K562 (cell line): ENCODE measurements around the gene OR52A5. TPM values are rescaled to one million over a fixed set of nuclear protein-coding genes. Genes with fewer than 3 reads are reported as not detected.

Source experiments
- ARNT ChIP-seq, 2 experiments: fragments of 450-650 bp; IDR thresholded peaks; 2 replicates each; pipeline ENCODE4 v1.6.1; 2016; ENCODE audit warnings: mild to moderate bottlenecking in 1 of 2
- CCNT2 ChIP-seq: IDR thresholded peaks from 2 replicates; pipeline ENCODE4 v1.6.1; 2011; ENCODE audit warnings: borderline replicate concordance, low read depth, mild to moderate bottlenecking, moderate library complexity, mixed read lengths, low read length; ENCODE audit not compliant: insufficient read length; ENCODE audit errors: extremely low read depth
- CREBBP ChIP-seq: IDR thresholded peaks from one replicate; pipeline ENCODE4 v1.6.1; 2012; ENCODE audit warnings: low read depth, mild to moderate bottlenecking, control low read depth, inconsistent platforms, low read length
- EP300 ChIP-seq: IDR thresholded peaks from 2 replicates; pipeline ENCODE4 v1.6.1; 2012; ENCODE audit warnings: low read length, improper control_type of control experiment
- ETS2 ChIP-seq: IDR thresholded peaks from 2 replicates; pipeline ENCODE4 v1.6.1; 2016; ENCODE audit warnings: borderline replicate concordance, missing genetic modification characterization, mild to moderate bottlenecking, moderate library complexity, missing compliant biosample characterization; ENCODE audit not compliant: poor library complexity, severe bottlenecking
- ETV6 ChIP-seq, 3 experiments: fragments of 150-350 bp in 1 of 3; sonication (generic) in 1 of 3; formaldehyde crosslinking in 1 of 3; IDR thresholded peaks; 2 replicates each; pipeline versions ENCODE4 v1.6.1 to v1.8.0; 2014 to 2022; ENCODE audit warnings: borderline replicate concordance in 2 of 3, low read depth in 2 of 3, antibody characterized with exemption in 1 of 3, low read length in 1 of 3, mild to moderate bottlenecking in 1 of 3, missing genetic modification reagents in 1 of 3
- HNRNPL ChIP-seq: fragments of 200-400 bp; formaldehyde crosslinking; IDR thresholded peaks from 2 replicates; pipeline ENCODE4 v1.6.1; 2017; ENCODE audit warnings: low read depth, mild to moderate bottlenecking, low read length
- IRF9 ChIP-seq: fragments of 450-650 bp; IDR thresholded peaks from 2 replicates; pipeline ENCODE4 v1.6.1; 2016; ENCODE audit warnings: missing biosample characterization, missing genetic modification characterization
- KHSRP ChIP-seq: fragments of 450-650 bp; IDR thresholded peaks from 2 replicates; pipeline ENCODE4 v1.6.1; 2017
- MAFG ChIP-seq: fragments of 450-650 bp; conservative IDR thresholded peaks from 2 replicates; pipeline ENCODE4 v1.6.1; 2016; ENCODE audit warnings: missing genetic modification characterization, missing compliant biosample characterization
- MTA2 ChIP-seq: fragments of 450-650 bp; IDR thresholded peaks from 2 replicates; pipeline ENCODE4 v1.6.1; 2016; ENCODE audit warnings: low read depth
- NBN ChIP-seq: fragments of 450-650 bp; IDR thresholded peaks from 2 replicates; pipeline ENCODE4 v1.6.1; 2016; ENCODE audit warnings: low read depth, mild to moderate bottlenecking
- POLR2A ChIP-seq: fragments of 450-650 bp; conservative IDR thresholded peaks from 2 replicates; pipeline ENCODE4 v1.6.1; 2016
- RBM14 ChIP-seq: fragments of 200-400 bp; formaldehyde crosslinking; IDR thresholded peaks from 2 replicates; pipeline ENCODE4 v1.6.1; 2018; ENCODE audit warnings: low read depth, mild to moderate bottlenecking, low read length, moderate library complexity, borderline replicate concordance; ENCODE audit not compliant: insufficient read depth
- SAFB2 ChIP-seq: fragments of 200-400 bp; formaldehyde crosslinking; IDR thresholded peaks from 2 replicates; pipeline ENCODE4 v1.6.1; 2018; ENCODE audit warnings: borderline replicate concordance, low read length, low read depth, moderate library complexity; ENCODE audit not compliant: severe bottlenecking
- SMARCA5 ChIP-seq: fragments of 450-650 bp; IDR thresholded peaks from 2 replicates; pipeline ENCODE4 v1.6.1; 2016
- TAF15 ChIP-seq: fragments of 200-400 bp; formaldehyde crosslinking; IDR thresholded peaks from 2 replicates; pipeline ENCODE4 v1.6.1; 2017; ENCODE audit warnings: mild to moderate bottlenecking, low read depth, low read length, moderate library complexity
- TBP ChIP-seq: optimal IDR thresholded peaks from 2 replicates; pipeline ENCODE3; 2011; ENCODE audit warnings: low read depth, low read length, improper control_type of control experiment
- TCF7L2 ChIP-seq: fragments of 150-350 bp; IDR thresholded peaks from 2 replicates; pipeline ENCODE4 v1.6.1; 2016; ENCODE audit warnings: low read depth, mild to moderate bottlenecking, low read length, moderate library complexity
- VEZF1 ChIP-seq: fragments of 200-800 bp; sonication (Bioruptor generic); IDR thresholded peaks from 2 replicates; pipeline ENCODE4 v1.6.1; 2017; ENCODE audit warnings: missing genetic modification characterization, missing compliant biosample characterization
- XRCC3 ChIP-seq: fragments of 450-650 bp; IDR thresholded peaks from 2 replicates; pipeline ENCODE4 v1.6.1; 2017; ENCODE audit warnings: mild to moderate bottlenecking, moderate library complexity
- YBX1 ChIP-seq: fragments of 450-650 bp; IDR thresholded peaks from 2 replicates; pipeline ENCODE4 v1.7.1; 2016; ENCODE audit warnings: mild to moderate bottlenecking
- ZFP91 ChIP-seq: sonication (generic); formaldehyde crosslinking; IDR thresholded peaks from 2 replicates; pipeline ENCODE4 v1.8.0; 2022; ENCODE audit warnings: mild to moderate bottlenecking, missing genetic modification reagents
- ZNF121 ChIP-seq: sonication (generic); formaldehyde crosslinking; conservative IDR thresholded peaks from 2 replicates; pipeline ENCODE4 v1.8.0; 2022; ENCODE audit warnings: missing genetic modification reagents
- ZNF551 ChIP-seq: fragments of 250-450 bp; sonication (Bioruptor Pico); IDR thresholded peaks from 2 replicates; pipeline ENCODE4 v1.5.0; 2021; ENCODE audit warnings: mild to moderate bottlenecking, moderate library complexity
- ZNF589 ChIP-seq: fragments of 200-800 bp; sonication (Bioruptor generic); IDR thresholded peaks from 2 replicates; pipeline ENCODE4 v1.6.1; 2016; ENCODE audit warnings: low read depth, missing genetic modification characterization, missing compliant biosample characterization
- ZNF668 ChIP-seq: fragments of 250-450 bp; sonication (Bioruptor Pico); IDR thresholded peaks from 2 replicates; pipeline ENCODE4 v1.8.0; 2022; ENCODE audit warnings: mild to moderate bottlenecking, inconsistent platforms
- ZZZ3 ChIP-seq: fragments of 450-650 bp; IDR thresholded peaks from 2 replicates; pipeline ENCODE4 v1.6.1; 2016; ENCODE audit warnings: antibody characterized with exemption, mild to moderate bottlenecking, moderate library complexity
- polyA plus RNA-seq, 8 experiments: library from polyadenylated mRNA; depleted of rRNA in 4 of 8; stranded (reverse) in 5 of 8; unstranded in 3 of 8; fragments of >200 nt; fragmentation: Nextera tagmentation in 2 of 8; fragmentation: Illumina TruSeq in 1 of 8; extraction: Ambion mirVana in 2 of 8; extraction: Trizol in 1 of 8; gene quantifications; 2 replicates each; pipeline versions ENCODE4 v1.2.1 to v1.2.3, GENCODE V29; 2011 to 2014; ENCODE audit warnings: inconsistent platforms in 1 of 8, missing spikeins in 1 of 8
- total RNA-seq, 7 experiments: library from RNA; depleted of rRNA in 6 of 7; stranded (reverse); fragments of >200 nt in 6 of 7; fragmentation: Illumina TruSeq in 2 of 7; extraction: Trizol in 2 of 7; gene quantifications; 2 replicates each; pipeline versions ENCODE4 v1.2.1 to v1.2.3, GENCODE V29; 2011 to 2021; ENCODE audit warnings: low replicate concordance in 1 of 7

OR52A5 gene
- total and polyA plus RNA-seq, 9 of the 15 experiments (the other 6 are each of a cell fraction or from before 2014, with no cell fraction given): 0.04 to 1.1 (median 0.94) TPM; not detected in 6

GRCh38 chr11:5151713-5152153 lies 13.6 kb upstream of the OR52A5 start (continued):
- TF ChIP-seq SAFB2: no peak
- TF ChIP-seq ZNF589: peak; percentile 69; the same call in 1 of the 2 replicates
- TF ChIP-seq HNRNPL: no peak
- TF ChIP-seq ZFP91 (CRISPR knock-in tag): no peak
- TF ChIP-seq KHSRP: peak; percentile 56; the same call in 1 of the 2 replicates
- no peak for TF ChIP-seq XRCC3
- TF ChIP-seq TCF7L2: no peak
- TF ChIP-seq VEZF1 (CRISPR knock-in tag): peak; percentile 32; the same call in 1 of the 2 replicates
- TF ChIP-seq NBN: peak; percentile 91
- TF ChIP-seq ZNF551 (CRISPR knock-in tag): no peak
- TF ChIP-seq MAFG: no peak
- TF ChIP-seq SMARCA5: no peak
- TF ChIP-seq ZZZ3: no peak
- TF ChIP-seq MTA2: peak; percentile 91
- no peak for TF ChIP-seq ZNF121 (CRISPR knock-in tag)
- TF ChIP-seq ETV6 (IDR thresholded peaks at IDR 0.05; ENCODE audit: borderline replicate concordance in 1 of 2, low read depth in 2 of 2, low read length in 1 of 2): no peak
- no peak for TF ChIP-seq ETV6 (CRISPR knock-in tag; IDR thresholded peaks at IDR 0.05; ENCODE audit: borderline replicate concordance)
- no peak for TF ChIP-seq TBP
- TF ChIP-seq EP300: peak; percentile 96
- TF ChIP-seq ARNT (IDR thresholded peaks at IDR 0.05): peak; percentile 88 to 91
- TF ChIP-seq TAF15: no peak
- TF ChIP-seq CREBBP: no peak
- 0 out of 2 replicates have a peak, but pooled peaks have one; percentile 46 for TF ChIP-seq ZNF668 (CRISPR knock-in tag)
- no peak for TF ChIP-seq YBX1
- no peak for TF ChIP-seq ETS2
- no peak for TF ChIP-seq RBM14
- no peak for TF ChIP-seq POLR2A
- TF ChIP-seq CCNT2: peak; percentile 61
- TF ChIP-seq IRF9: no peak
